T1000 (cell line): Measurements from ENCODE around the gene ANKRD11.
A peak's percentile ranks its signal among the peaks of the same experiment; 100 is the strongest.
"Not testable (repeated sequence)": the region's sequence is repeated elsewhere in the genome, so short reads cannot be mapped to it uniquely, and the experiment has no call there.

Experiments
- DNase-seq: peaks from one replicate; lab custom pipeline; 2025; ENCODE audit warnings: mixed read lengths; lab: John Stamatoyannopoulos, UW

ANKRD11 gene

GRCh38 chr16:89478576-89479221 lies 11.7 kb downstream of the ANKRD11 start:
- DNase-seq, result no peak

- DNase-seq, result no peak
Measured at GRCh38 chr16:89476811-89477261, 13.5 kb downstream of the ANKRD11 start.

- no peak for DNase-seq
Measured at GRCh38 chr16:89476379-89476778, 14.0 kb downstream of the ANKRD11 start.

GRCh38 chr16:89475144-89475543 lies 15.2 kb downstream of the ANKRD11 start:
- DNase-seq, result no peak

GRCh38 chr16:89473791-89474414 lies 16.5 kb downstream of the ANKRD11 start:
- peak; percentile 16 for DNase-seq

GRCh38 chr16:89473136-89473712 lies 17.1 kb downstream of the ANKRD11 start:
- DNase-seq, result no peak

- no peak for DNase-seq
Measured at GRCh38 chr16:89472711-89473075, 17.7 kb downstream of the ANKRD11 start.

- no peak for DNase-seq
Measured at GRCh38 chr16:89467382-89467781, 23.0 kb downstream of the ANKRD11 start.

- no peak for DNase-seq
Measured at GRCh38 chr16:89466920-89467319, 23.4 kb downstream of the ANKRD11 start.

- DNase-seq, result not testable (repeated sequence)
Measured at GRCh38 chr16:89463312-89463711, 27.0 kb downstream of the ANKRD11 start.

GRCh38 chr16:89462639-89463038 lies 27.7 kb downstream of the ANKRD11 start:
- DNase-seq, result not testable (repeated sequence)

GRCh38 chr16:89461890-89462289 lies 28.5 kb downstream of the ANKRD11 start:
- DNase-seq, result not testable (repeated sequence)

- DNase-seq, result no peak
Measured at GRCh38 chr16:89460556-89460955, 29.8 kb downstream of the ANKRD11 start.

- DNase-seq, result no peak
Measured at GRCh38 chr16:89458967-89459366, 31.4 kb downstream of the ANKRD11 start.

- no peak for DNase-seq
Measured at GRCh38 chr16:89458551-89458950, 31.8 kb downstream of the ANKRD11 start.

GRCh38 chr16:89456419-89456959 lies 33.9 kb downstream of the ANKRD11 start:
- DNase-seq, result no peak

GRCh38 chr16:89455692-89456091 lies 34.7 kb downstream of the ANKRD11 start:
- no peak for DNase-seq

- DNase-seq, result no peak
Measured at GRCh38 chr16:89455178-89455577, 35.2 kb downstream of the ANKRD11 start.

- not testable (repeated sequence) for DNase-seq
Measured at GRCh38 chr16:89454378-89455125, 35.8 kb downstream of the ANKRD11 start.

GRCh38 chr16:89453501-89454321 lies 36.6 kb downstream of the ANKRD11 start:
- DNase-seq, result no peak

GRCh38 chr16:89452925-89453324 lies 37.4 kb downstream of the ANKRD11 start:
- no peak for DNase-seq
